Embryonic facial prominence (tissue), 1 donor: ENCODE data around the gene KIF20B.
"Not testable (repeated sequence)": the region's sequence is repeated elsewhere in the genome, so short reads cannot be mapped to it uniquely, and the experiment has no call there.

Source experiments
- DNase-seq: peaks from one replicate; pipeline ENCODE4 v3.0.0-alpha.2; 2016; ENCODE audit errors: extremely low spot score

Gene KIF20B

GRCh38 chr10:89783406-89783805, 82.0 kb downstream of the KIF20B start:
- no peak for DNase-seq

- DNase-seq = no peak
Measured at GRCh38 chr10:89785095-89785494, 83.7 kb downstream of the KIF20B start.

- DNase-seq = no peak
Measured at GRCh38 chr10:89789188-89789877, 87.9 kb downstream of the KIF20B start.

- DNase-seq = no peak
Measured at GRCh38 chr10:89792187-89792586, 90.8 kb downstream of the KIF20B start.

- peak; percentile 60 for DNase-seq
Measured at GRCh38 chr10:89793649-89794254, 92.4 kb downstream of the KIF20B start.

GRCh38 chr10:89795840-89796239, 94.5 kb downstream of the KIF20B start:
- no peak for DNase-seq

GRCh38 chr10:89798092-89798491, 96.7 kb downstream of the KIF20B start:
- DNase-seq = no peak

GRCh38 chr10:89799573-89799972, 98.2 kb downstream of the KIF20B start:
- DNase-seq = no peak

GRCh38 chr10:89805599-89806013, 104.2 kb downstream of the KIF20B start:
- no peak for DNase-seq

- no peak for DNase-seq
Measured at GRCh38 chr10:89808842-89809241, 107.5 kb downstream of the KIF20B start.

GRCh38 chr10:89809766-89810165, 108.4 kb downstream of the KIF20B start:
- no peak for DNase-seq

GRCh38 chr10:89810908-89811525, 109.6 kb downstream of the KIF20B start:
- no peak for DNase-seq

GRCh38 chr10:89813546-89813945, 112.2 kb downstream of the KIF20B start:
- DNase-seq = no peak

- DNase-seq = no peak
Measured at GRCh38 chr10:89814278-89814677, 112.9 kb downstream of the KIF20B start.

- DNase-seq = no peak
Measured at GRCh38 chr10:89815049-89815853, 113.9 kb downstream of the KIF20B start.

- not testable (repeated sequence) for DNase-seq
Measured at GRCh38 chr10:89819008-89819407, 117.6 kb downstream of the KIF20B start.
